ENCODE results near the gene NOL7. TPM values are rescaled to one million over a fixed set of nuclear protein-coding genes. Genes with fewer than 3 reads are reported as not detected.
A peak's percentile ranks its signal among the peaks of the same experiment; 100 is the strongest.

Gene NOL7
- total and polyA plus RNA-seq, 12 donors, result 42.4 to 111 (median 69.7) TPM

- intact Hi-C loops (cut with DNase I), result no loop called here
- no peaks in the 10 kb centered on the region for H3K27me3 ChIP-seq
- peaks cover 0 to 10% of the 10 kb centered on the region in 2 donors for H3K4me1 ChIP-seq (replicated peaks in 1 of 2)
- 92 to 94% (median 93%) methylated on average over 1 of the region's 1 CpG for WGBS, 4 donors
- no peak for DNase-seq
- H3K27ac ChIP-seq, result no peak overlapping the region
- TF ChIP-seq POLR2A (IDR thresholded peaks at IDR 0.05) (no peak), CTCF (IDR thresholded peaks at IDR 0.05) (no peak)
- no peak overlapping the region for H3K4me3 ChIP-seq
- H3K9me3 ChIP-seq (replicated peaks in 1 of 3), result no peaks in the 10 kb centered on the region
- peaks cover 0 to 22% of the 10 kb centered on the region in 2 donors for H3K36me3 ChIP-seq (replicated peaks in 1 of 2)
Measured at GRCh38 chr6:13638014-13638413, 22.9 kb downstream of the NOL7 start.

GRCh38 chr6:13638626-13639025 is 23.5 kb downstream of the NOL7 start:
- peaks cover 0 to 22% of the 10 kb centered on the region in 2 donors for H3K36me3 ChIP-seq (replicated peaks in 1 of 2)
- H3K27me3 ChIP-seq, result no peaks in the 10 kb centered on the region
- H3K4me3 ChIP-seq, result no peak overlapping the region
- no peak overlapping the region for H3K27ac ChIP-seq
- WGBS, 4 donors, result 84 to 91% (median 88%) methylated on average over 4 of the region's 4 CpGs
- TF ChIP-seq POLR2A (IDR thresholded peaks at IDR 0.05) (no peak), CTCF (IDR thresholded peaks at IDR 0.05) (no peak)
- no peaks in the 10 kb centered on the region for H3K9me3 ChIP-seq (replicated peaks in 1 of 3)
- peaks cover 0 to 10% of the 10 kb centered on the region in 2 donors for H3K4me1 ChIP-seq (replicated peaks in 1 of 2)
- intact Hi-C loops (cut with DNase I), result no loop called here
- no peak for DNase-seq

GRCh38 chr6:13641315-13641714 is 26.2 kb downstream of the NOL7 start:
- 38 to 63% (median 61%) methylated on average over 5 of the region's 5 CpGs for WGBS, 4 donors
- no peaks in the 10 kb centered on the region for H3K9me3 ChIP-seq (replicated peaks in 1 of 3)
- H3K27ac ChIP-seq, result peak overlapping the region in 2 of 5 donors; percentile 1 to 50
- no peaks in the 10 kb centered on the region for H3K27me3 ChIP-seq
- intact Hi-C loops (cut with DNase I), result no loop called here
- peaks cover 0 to 22% of the 10 kb centered on the region in 2 donors for H3K36me3 ChIP-seq (replicated peaks in 1 of 2)
- no peak for DNase-seq
- TF ChIP-seq POLR2A (IDR thresholded peaks at IDR 0.05) (no peak), CTCF (IDR thresholded peaks at IDR 0.05) (no peak)
- no peak overlapping the region for H3K4me3 ChIP-seq
- peaks cover 0 to 19% of the 10 kb centered on the region in 2 donors for H3K4me1 ChIP-seq (replicated peaks in 1 of 2)

GRCh38 chr6:13643125-13643524 is 28.0 kb downstream of the NOL7 start:
- intact Hi-C loops (cut with DNase I), result no loop called here
- Histone ChIP-seq H3K27ac (peak overlapping the region in 1 of 5 donors; percentile 41), H3K36me3 (replicated peaks in 1 of 2) (peaks cover 0 to 12% of the 10 kb centered on the region in 2 donors), H3K4me1 (replicated peaks in 1 of 2) (peaks cover 0 to 19% of the 10 kb centered on the region in 2 donors), H3K27me3 (no peaks in the 10 kb centered on the region), H3K4me3 (no peak overlapping the region), H3K9me3 (replicated peaks in 1 of 3) (no peaks in the 10 kb centered on the region)
- no peak for DNase-seq
- TF ChIP-seq POLR2A (IDR thresholded peaks at IDR 0.05) (no peak), CTCF (IDR thresholded peaks at IDR 0.05) (no peak)
- 75 to 86% (median 84%) methylated on average over 3 of the region's 3 CpGs for WGBS, 4 donors
